Body of pancreas (tissue), 4 donors: Measurements from ENCODE around the gene RBM47. TPM values are rescaled to one million over a fixed set of nuclear protein-coding genes. Genes with fewer than 3 reads are reported as not detected.

Experiments
- ATAC-seq: fragments of 150-250 bp; one replicate; pipeline ENCODE4 v1.9.1; 2016
- DNase-seq, 4 donors: peaks; one replicate each; pipeline ENCODE4 v3.0.0-alpha.2; 2019
- H3K27ac ChIP-seq, 4 donors: fragments of 200-600 bp; sonication (generic); 1 replicate in 3 of 4; 2 replicates in 1 of 4; pipeline versions ENCODE4 v1.5.1 to v1.6.1; 2016 to 2019; ENCODE audit warnings: mild to moderate bottlenecking in 1 of 4, mixed read lengths in 1 of 4, moderate library complexity in 1 of 4
- H3K27me3 ChIP-seq, 2 donors: fragments of 200-600 bp; sonication (generic); one replicate each; pipeline ENCODE4 v1.6.0; 2016; ENCODE audit warnings: mild to moderate bottlenecking in 1 of 2
- H3K36me3 ChIP-seq, 2 donors: fragments of 200-600 bp; sonication (generic); replicated peaks in 1 of 2; 2 replicates each; pipeline ENCODE4 v1.5.1; 2016; ENCODE audit warnings: low read depth in 2 of 2; ENCODE audit not compliant: insufficient read depth in 1 of 2
- H3K4me1 ChIP-seq: fragments of 200-600 bp; sonication (generic); one replicate; pipeline ENCODE4 v1.6.0; 2016
- H3K4me3 ChIP-seq, 2 donors: fragments of 200-600 bp; sonication (generic); 1 replicate in 1 of 2; 2 replicates in 1 of 2; pipeline ENCODE4 v1.5.1; 2016 to 2019
- H3K9me3 ChIP-seq, 3 donors: fragments of 200-600 bp; sonication (generic); 1 replicate in 2 of 3; 2 replicates in 1 of 3; pipeline ENCODE4 v1.5.1; 2016
- POLR2A ChIP-seq, 3 donors: fragments of 450-650 bp; IDR thresholded peaks; one replicate each; pipeline ENCODE4 v1.6.1; 2016; ENCODE audit warnings: antibody characterized with exemption in 3 of 3, mild to moderate bottlenecking in 2 of 3
- WGBS, 2 donors: methylation state at CpG; one replicate each; pipeline ENCODE4 v1.1.5; 2017; 5-methylcytosine and 5-hydroxymethylcytosine counted together
- intact Hi-C: fragments of 100-400 bp; cut with DNase I; formaldehyde crosslinking; loops from one replicate; pipeline ENCODE4 v1.15.1; 2023
- total RNA-seq, 2 donors: library from RNA; depleted of rRNA; stranded (reverse); fragments of >200 nt; gene quantifications; one replicate each; pipeline ENCODE4 v1.1.0, GENCODE V29; 2016
- TF ChIP-seq, protein P1 (sequence below), 7 experiments: fragments of 450-650 bp in 4 of 7; fragments of 200-600 bp in 3 of 7; sonication (generic) in 3 of 7; IDR thresholded peaks; one replicate each; pipeline ENCODE4 v1.5.1; 2016 to 2019; ENCODE audit warnings: antibody characterized with exemption in 7 of 7

Gene RBM47
- total RNA-seq, 2 donors from 2014 or later, result 79.9 to 99.5 TPM

- Histone ChIP-seq H3K9me3 (no peaks in the 10 kb centered on the region), H3K4me1 (no peaks in the 10 kb centered on the region), H3K27me3 (no peaks in the 10 kb centered on the region), H3K36me3 (no peaks in the 10 kb centered on the region), H3K27ac (no peak overlapping the region), H3K4me3 (no peak overlapping the region)
- no peak for TF ChIP-seq POLR2A (IDR thresholded peaks at IDR 0.05)
- TF ChIP-seq, protein P1, sequence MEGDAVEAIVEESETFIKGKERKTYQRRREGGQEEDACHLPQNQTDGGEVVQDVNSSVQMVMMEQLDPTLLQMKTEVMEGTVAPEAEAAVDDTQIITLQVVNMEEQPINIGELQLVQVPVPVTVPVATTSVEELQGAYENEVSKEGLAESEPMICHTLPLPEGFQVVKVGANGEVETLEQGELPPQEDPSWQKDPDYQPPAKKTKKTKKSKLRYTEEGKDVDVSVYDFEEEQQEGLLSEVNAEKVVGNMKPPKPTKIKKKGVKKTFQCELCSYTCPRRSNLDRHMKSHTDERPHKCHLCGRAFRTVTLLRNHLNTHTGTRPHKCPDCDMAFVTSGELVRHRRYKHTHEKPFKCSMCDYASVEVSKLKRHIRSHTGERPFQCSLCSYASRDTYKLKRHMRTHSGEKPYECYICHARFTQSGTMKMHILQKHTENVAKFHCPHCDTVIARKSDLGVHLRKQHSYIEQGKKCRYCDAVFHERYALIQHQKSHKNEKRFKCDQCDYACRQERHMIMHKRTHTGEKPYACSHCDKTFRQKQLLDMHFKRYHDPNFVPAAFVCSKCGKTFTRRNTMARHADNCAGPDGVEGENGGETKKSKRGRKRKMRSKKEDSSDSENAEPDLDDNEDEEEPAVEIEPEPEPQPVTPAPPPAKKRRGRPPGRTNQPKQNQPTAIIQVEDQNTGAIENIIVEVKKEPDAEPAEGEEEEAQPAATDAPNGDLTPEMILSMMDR (IDR thresholded peaks at IDR 0.05), result no peak
- intact Hi-C loops, result no loop called here
- DNase-seq, result no peak
- no peak for ATAC-seq
Observed at GRCh38 chr4:40603281-40603680, 26.4 kb downstream of the RBM47 start.

- H3K27ac ChIP-seq, result peak overlapping the region in 1 of 4 donors; percentile 26
- H3K27me3 ChIP-seq, result no peaks in the 10 kb centered on the region
- peak in 1 of 4 donors; percentile 37 for DNase-seq
- no peaks in the 10 kb centered on the region for H3K36me3 ChIP-seq
- no peaks in the 10 kb centered on the region for H3K4me1 ChIP-seq
- no peak for ATAC-seq
- no peaks in the 10 kb centered on the region for H3K9me3 ChIP-seq
- no peak overlapping the region for H3K4me3 ChIP-seq
- 83 to 99% methylated on average over 7 of the region's 7 CpGs for WGBS, 2 donors
- TF ChIP-seq, protein P1 (IDR thresholded peaks at IDR 0.05), result no peak
- no peak for TF ChIP-seq POLR2A (IDR thresholded peaks at IDR 0.05)
- intact Hi-C loops, result no loop called here
Observed at GRCh38 chr4:40601641-40602040, 28.0 kb downstream of the RBM47 start.

DNA sequence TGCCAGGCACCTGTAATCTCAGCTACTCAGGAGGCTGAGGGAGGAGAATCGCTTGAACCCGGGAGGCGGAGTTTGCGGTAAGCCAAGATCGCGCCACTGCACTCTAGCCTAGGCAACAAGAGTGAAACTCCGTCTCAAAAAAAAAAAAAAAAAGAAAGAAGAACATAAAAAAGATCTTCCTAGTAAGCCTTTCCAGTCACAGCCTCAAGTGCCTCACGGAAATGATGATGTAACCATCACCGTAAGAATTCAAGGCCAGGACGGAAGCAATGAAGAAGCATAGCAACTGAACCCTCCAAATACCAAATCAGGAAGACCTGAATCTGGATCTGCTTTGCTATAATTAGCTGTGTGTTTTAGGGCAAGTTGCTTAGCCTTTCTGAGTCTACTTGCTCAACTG lies 28.8 kb downstream of the RBM47 start:
- Histone ChIP-seq H3K9me3 (no peaks in the 10 kb centered on the region), H3K27ac (peak overlapping the region in 1 of 4 donors; percentile 30), H3K4me3 (no peak overlapping the region), H3K36me3 (no peaks in the 10 kb centered on the region), H3K27me3 (no peaks in the 10 kb centered on the region), H3K4me1 (no peaks in the 10 kb centered on the region)
- peak in 1 of 4 donors; percentile 54 for DNase-seq
- 85 to 92% methylated on average over 4 to 10 of the region's 10 CpGs for WGBS, 2 donors
- ATAC-seq, result no peak
- intact Hi-C loops, result no loop called here
- TF ChIP-seq POLR2A (IDR thresholded peaks at IDR 0.05), result no peak
- TF ChIP-seq, protein P1 (IDR thresholded peaks at IDR 0.05), result no peak

DNA sequence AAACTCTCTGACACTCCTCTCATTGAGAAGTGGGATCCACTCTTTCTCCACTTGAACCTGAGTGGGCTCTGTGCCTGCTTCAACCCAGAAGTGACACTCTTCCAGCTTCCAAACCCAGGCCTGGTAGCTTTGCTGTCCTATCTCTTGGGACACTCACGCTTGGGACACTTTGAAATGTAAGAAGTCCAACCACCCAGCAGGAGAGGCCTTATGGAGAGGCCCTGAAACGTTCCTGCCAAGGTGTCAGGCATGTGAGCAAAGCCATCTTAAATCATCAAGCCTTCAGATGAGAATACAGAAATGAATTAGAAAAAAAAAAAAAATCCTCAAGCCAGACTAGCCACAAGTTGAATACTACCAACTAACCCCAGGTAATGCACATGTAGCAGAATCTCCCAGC lies 30.2 kb downstream of the RBM47 start:
- whole genome bisulfite sequencing, 2 donors, result 74 to 75% methylated on average over 2 of the region's 2 CpGs
- no peak overlapping the region for H3K4me3 ChIP-seq
- no peak overlapping the region for H3K27ac ChIP-seq
- no peaks in the 10 kb centered on the region for H3K36me3 ChIP-seq
- H3K27me3 ChIP-seq, result no peaks in the 10 kb centered on the region
- TF ChIP-seq, protein P1 (IDR thresholded peaks at IDR 0.05), result no peak
- TF ChIP-seq POLR2A (IDR thresholded peaks at IDR 0.05), result no peak
- DNase-seq (no peak), ATAC-seq (no peak)
- H3K9me3 ChIP-seq, result no peaks in the 10 kb centered on the region
- peaks cover 9% of the 10 kb centered on the region for H3K4me1 ChIP-seq
- intact Hi-C loops, result no loop called here

DNA sequence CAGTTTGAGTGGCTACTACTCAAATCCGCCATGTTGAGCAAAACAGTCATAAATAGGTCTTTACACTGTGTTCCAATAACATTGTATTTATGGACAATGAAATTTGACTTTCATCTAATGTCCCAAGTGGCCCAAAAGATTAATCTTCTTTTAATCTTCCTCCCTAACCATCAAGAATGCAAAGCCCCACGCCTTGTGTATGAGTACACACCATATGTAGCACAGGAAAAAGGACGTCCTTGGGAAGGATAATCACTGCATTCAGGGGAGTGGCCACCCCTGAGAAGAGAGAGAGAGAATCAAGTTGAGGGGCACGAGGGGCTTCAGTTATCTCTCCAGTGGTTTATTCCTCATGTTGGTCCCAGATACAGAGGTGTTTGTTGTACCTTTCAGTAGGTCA lies 33.1 kb downstream of the RBM47 start:
- ATAC-seq (no peak), DNase-seq (no peak)
- H3K4me3 ChIP-seq, result no peak overlapping the region
- H3K4me1 ChIP-seq, result peaks cover 9% of the 10 kb centered on the region
- no peak for TF ChIP-seq POLR2A (IDR thresholded peaks at IDR 0.05)
- TF ChIP-seq, protein P1 (IDR thresholded peaks at IDR 0.05), result no peak
- no peaks in the 10 kb centered on the region for H3K9me3 ChIP-seq
- H3K36me3 ChIP-seq, result peaks cover 0 to 2% of the 10 kb centered on the region in 2 donors
- WGBS, 2 donors, result 83 to 90% methylated on average over 4 of the region's 4 CpGs
- intact Hi-C loops, result no loop called here
- H3K27ac ChIP-seq, result no peak overlapping the region
- no peaks in the 10 kb centered on the region for H3K27me3 ChIP-seq
